ENCODE data around the gene ELMO1.

Gene ELMO1

GRCh38 chr7:36999626-37000485, 448.8 kb downstream of the ELMO1 start:
- no peak overlapping the region for H3K27ac ChIP-seq (ENCODE audit: low read length)
- no peak overlapping the region for H3K4me3 ChIP-seq (ENCODE audit: low read length)
- WGBS (ENCODE audit: insufficient coverage, insufficient read length) = no CpG with 5 or more reads among the region's 9 CpGs
- no peak for DNase-seq (ENCODE audit: low read depth, low spot score)
- no peaks in the 10 kb centered on the region for H3K9me3 ChIP-seq (ENCODE audit: control insufficient read depth, insufficient read depth, low read length)
- H3K36me3 ChIP-seq (ENCODE audit: control insufficient read depth, insufficient read depth, low read length) = no peaks in the 10 kb centered on the region
- no peaks in the 10 kb centered on the region for H3K27me3 ChIP-seq (ENCODE audit: control insufficient read depth, insufficient read depth, low read length)
- no peaks in the 10 kb centered on the region for H3K4me1 ChIP-seq (ENCODE audit: control insufficient read depth, insufficient read depth, low read length)

- no peaks in the 10 kb centered on the region for H3K36me3 ChIP-seq (ENCODE audit: control insufficient read depth, insufficient read depth, low read length)
- no peaks in the 10 kb centered on the region for H3K27me3 ChIP-seq (ENCODE audit: control insufficient read depth, insufficient read depth, low read length)
- no peak for DNase-seq (ENCODE audit: low read depth, low spot score)
- no peak overlapping the region for H3K27ac ChIP-seq (ENCODE audit: low read length)
- no CpG with 5 or more reads among the region's 2 CpGs for WGBS (ENCODE audit: insufficient coverage, insufficient read length)
- no peaks in the 10 kb centered on the region for H3K9me3 ChIP-seq (ENCODE audit: control insufficient read depth, insufficient read depth, low read length)
- no peak overlapping the region for H3K4me3 ChIP-seq (ENCODE audit: low read length)
- no peaks in the 10 kb centered on the region for H3K4me1 ChIP-seq (ENCODE audit: control insufficient read depth, insufficient read depth, low read length)
These were observed 452.9 kb downstream of the ELMO1 start for GRCh38 chr7:36995776-36996175.

- no peak overlapping the region for H3K4me3 ChIP-seq (ENCODE audit: low read length)
- no peaks in the 10 kb centered on the region for H3K4me1 ChIP-seq (ENCODE audit: control insufficient read depth, insufficient read depth, low read length)
- no peaks in the 10 kb centered on the region for H3K36me3 ChIP-seq (ENCODE audit: control insufficient read depth, insufficient read depth, low read length)
- no peak overlapping the region for H3K27ac ChIP-seq (ENCODE audit: low read length)
- H3K27me3 ChIP-seq (ENCODE audit: control insufficient read depth, insufficient read depth, low read length) = no peaks in the 10 kb centered on the region
- WGBS (ENCODE audit: insufficient coverage, insufficient read length) = no CpG with 5 or more reads among the region's 1 CpG
- H3K9me3 ChIP-seq (ENCODE audit: control insufficient read depth, insufficient read depth, low read length) = no peaks in the 10 kb centered on the region
- DNase-seq (ENCODE audit: low read depth, low spot score) = no peak
These were observed 454.1 kb downstream of the ELMO1 start for GRCh38 chr7:36994456-36995112.

- Histone ChIP-seq H3K27me3 (ENCODE audit: control insufficient read depth, insufficient read depth, low read length) (no peaks in the 10 kb centered on the region), H3K4me3 (ENCODE audit: low read length) (no peak overlapping the region), H3K9me3 (ENCODE audit: control insufficient read depth, insufficient read depth, low read length) (no peaks in the 10 kb centered on the region), H3K4me1 (ENCODE audit: control insufficient read depth, insufficient read depth, low read length) (peaks cover 3% of the 10 kb centered on the region; the same call in 1 of the 2 replicates), H3K36me3 (ENCODE audit: control insufficient read depth, insufficient read depth, low read length) (no peaks in the 10 kb centered on the region), H3K27ac (ENCODE audit: low read length) (no peak overlapping the region)
- DNase-seq (ENCODE audit: low read depth, low spot score) = peak; percentile 70
- no CpG with 5 or more reads among the region's 14 CpGs for WGBS (ENCODE audit: insufficient coverage, insufficient read length)
These were observed 461.5 kb downstream of the ELMO1 start for GRCh38 chr7:36986948-36987724.

GRCh38 chr7:36986511-36986933, 462.1 kb downstream of the ELMO1 start:
- peak; percentile 45 for DNase-seq (ENCODE audit: low read depth, low spot score)
- Histone ChIP-seq H3K9me3 (ENCODE audit: control insufficient read depth, insufficient read depth, low read length) (no peaks in the 10 kb centered on the region), H3K4me1 (ENCODE audit: control insufficient read depth, insufficient read depth, low read length) (peaks cover 3% of the 10 kb centered on the region; the same call in 1 of the 2 replicates), H3K36me3 (ENCODE audit: control insufficient read depth, insufficient read depth, low read length) (no peaks in the 10 kb centered on the region), H3K27ac (ENCODE audit: low read length) (no peak overlapping the region), H3K4me3 (ENCODE audit: low read length) (no peak overlapping the region), H3K27me3 (ENCODE audit: control insufficient read depth, insufficient read depth, low read length) (no peaks in the 10 kb centered on the region)
- WGBS (ENCODE audit: insufficient coverage, insufficient read length) = no CpG with 5 or more reads among the region's 5 CpGs

- DNase-seq (ENCODE audit: low read depth, low spot score) = no peak
- H3K4me3 ChIP-seq (ENCODE audit: low read length) = no peak overlapping the region
- no peak overlapping the region for H3K27ac ChIP-seq (ENCODE audit: low read length)
- no CpG with 5 or more reads among the region's 13 CpGs for WGBS (ENCODE audit: insufficient coverage, insufficient read length)
- H3K9me3 ChIP-seq (ENCODE audit: control insufficient read depth, insufficient read depth, low read length) = no peaks in the 10 kb centered on the region
- H3K27me3 ChIP-seq (ENCODE audit: control insufficient read depth, insufficient read depth, low read length) = no peaks in the 10 kb centered on the region
- no peaks in the 10 kb centered on the region for H3K36me3 ChIP-seq (ENCODE audit: control insufficient read depth, insufficient read depth, low read length)
- H3K4me1 ChIP-seq (ENCODE audit: control insufficient read depth, insufficient read depth, low read length) = peaks cover 3% of the 10 kb centered on the region; the same call in 1 of the 2 replicates
These were observed 462.7 kb downstream of the ELMO1 start for GRCh38 chr7:36985866-36986400.

- H3K36me3 ChIP-seq (ENCODE audit: control insufficient read depth, insufficient read depth, low read length) = no peaks in the 10 kb centered on the region
- H3K9me3 ChIP-seq (ENCODE audit: control insufficient read depth, insufficient read depth, low read length) = no peaks in the 10 kb centered on the region
- no peak overlapping the region for H3K4me3 ChIP-seq (ENCODE audit: low read length)
- peaks cover 3% of the 10 kb centered on the region; the same call in 1 of the 2 replicates for H3K4me1 ChIP-seq (ENCODE audit: control insufficient read depth, insufficient read depth, low read length)
- no CpG with 5 or more reads among the region's 5 CpGs for WGBS (ENCODE audit: insufficient coverage, insufficient read length)
- DNase-seq (ENCODE audit: low read depth, low spot score) = no peak
- H3K27me3 ChIP-seq (ENCODE audit: control insufficient read depth, insufficient read depth, low read length) = no peaks in the 10 kb centered on the region
- no peak overlapping the region for H3K27ac ChIP-seq (ENCODE audit: low read length)
These were observed 463.3 kb downstream of the ELMO1 start for GRCh38 chr7:36985316-36985715.

GRCh38 chr7:36984710-36985312, 463.9 kb downstream of the ELMO1 start:
- Histone ChIP-seq H3K27me3 (ENCODE audit: control insufficient read depth, insufficient read depth, low read length) (no peaks in the 10 kb centered on the region), H3K4me1 (ENCODE audit: control insufficient read depth, insufficient read depth, low read length) (peaks cover 3% of the 10 kb centered on the region; the same call in 1 of the 2 replicates), H3K9me3 (ENCODE audit: control insufficient read depth, insufficient read depth, low read length) (no peaks in the 10 kb centered on the region), H3K36me3 (ENCODE audit: control insufficient read depth, insufficient read depth, low read length) (no peaks in the 10 kb centered on the region), H3K4me3 (ENCODE audit: low read length) (no peak overlapping the region), H3K27ac (ENCODE audit: low read length) (no peak overlapping the region)
- no peak for DNase-seq (ENCODE audit: low read depth, low spot score)
- no CpG with 5 or more reads among the region's 6 CpGs for WGBS (ENCODE audit: insufficient coverage, insufficient read length)

- peaks cover 3% of the 10 kb centered on the region; the same call in 1 of the 2 replicates for H3K4me1 ChIP-seq (ENCODE audit: control insufficient read depth, insufficient read depth, low read length)
- H3K36me3 ChIP-seq (ENCODE audit: control insufficient read depth, insufficient read depth, low read length) = no peaks in the 10 kb centered on the region
- no peaks in the 10 kb centered on the region for H3K27me3 ChIP-seq (ENCODE audit: control insufficient read depth, insufficient read depth, low read length)
- H3K9me3 ChIP-seq (ENCODE audit: control insufficient read depth, insufficient read depth, low read length) = no peaks in the 10 kb centered on the region
- no peak for DNase-seq (ENCODE audit: low read depth, low spot score)
- H3K27ac ChIP-seq (ENCODE audit: low read length) = no peak overlapping the region
- no peak overlapping the region for H3K4me3 ChIP-seq (ENCODE audit: low read length)
- WGBS (ENCODE audit: insufficient coverage, insufficient read length) = no CpG with 5 or more reads among the region's 9 CpGs
These were observed 464.6 kb downstream of the ELMO1 start for GRCh38 chr7:36984041-36984521.

All from iPS DF 6.9 (cell line).